ENCODE measurements around the gene SZT2. TPM values are rescaled to one million over a fixed set of nuclear protein-coding genes. Genes with fewer than 3 reads are reported as not detected.
A peak's percentile ranks its signal among the peaks of the same experiment; 100 is the strongest.

Gene SZT2
- total RNA-seq, 2 donors from 2014 or later: 25.9 to 61.6 TPM

DNA sequence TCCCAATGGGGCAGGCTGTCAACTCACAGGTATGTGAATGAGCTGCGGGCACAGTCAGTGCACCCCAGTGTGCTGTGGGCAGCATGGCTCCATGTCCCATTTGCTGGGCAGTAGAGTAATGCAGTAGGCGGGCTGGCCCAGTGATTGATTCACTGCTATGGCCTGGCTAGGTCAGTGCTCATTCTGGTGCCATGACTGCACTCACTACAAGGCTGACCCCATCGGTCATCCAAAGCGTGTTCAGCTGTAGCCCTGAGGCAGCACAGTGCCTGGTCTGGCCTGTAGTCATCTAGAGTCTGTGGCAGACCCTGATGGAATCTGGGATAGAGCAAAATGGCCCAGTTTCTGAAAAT is 56.7 kb downstream of the SZT2 start:
- DNase-seq: peak in 1 of 4 donors; percentile 9
- no peaks in the 10 kb centered on the region for H3K9me3 ChIP-seq
- H3K36me3 ChIP-seq (replicated peaks in 1 of 2; ENCODE audit: insufficient read depth in 1 of 2, low read depth in 2 of 2): peaks cover 9 to 32% of the 10 kb centered on the region in 2 donors
- H3K27ac ChIP-seq: no peak overlapping the region
- TF ChIP-seq POLR2A (IDR thresholded peaks at IDR 0.05): no peak
- TF ChIP-seq, protein P1, sequence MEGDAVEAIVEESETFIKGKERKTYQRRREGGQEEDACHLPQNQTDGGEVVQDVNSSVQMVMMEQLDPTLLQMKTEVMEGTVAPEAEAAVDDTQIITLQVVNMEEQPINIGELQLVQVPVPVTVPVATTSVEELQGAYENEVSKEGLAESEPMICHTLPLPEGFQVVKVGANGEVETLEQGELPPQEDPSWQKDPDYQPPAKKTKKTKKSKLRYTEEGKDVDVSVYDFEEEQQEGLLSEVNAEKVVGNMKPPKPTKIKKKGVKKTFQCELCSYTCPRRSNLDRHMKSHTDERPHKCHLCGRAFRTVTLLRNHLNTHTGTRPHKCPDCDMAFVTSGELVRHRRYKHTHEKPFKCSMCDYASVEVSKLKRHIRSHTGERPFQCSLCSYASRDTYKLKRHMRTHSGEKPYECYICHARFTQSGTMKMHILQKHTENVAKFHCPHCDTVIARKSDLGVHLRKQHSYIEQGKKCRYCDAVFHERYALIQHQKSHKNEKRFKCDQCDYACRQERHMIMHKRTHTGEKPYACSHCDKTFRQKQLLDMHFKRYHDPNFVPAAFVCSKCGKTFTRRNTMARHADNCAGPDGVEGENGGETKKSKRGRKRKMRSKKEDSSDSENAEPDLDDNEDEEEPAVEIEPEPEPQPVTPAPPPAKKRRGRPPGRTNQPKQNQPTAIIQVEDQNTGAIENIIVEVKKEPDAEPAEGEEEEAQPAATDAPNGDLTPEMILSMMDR (IDR thresholded peaks at IDR 0.05): no peak
- H3K4me3 ChIP-seq: no peak overlapping the region
- 96% methylated on average over 4 of the region's 4 CpGs; no CpG with 5 or more reads in 1 of the 2 donors for WGBS, 2 donors
- H3K27me3 ChIP-seq: no peaks in the 10 kb centered on the region
- H3K4me1 ChIP-seq: peaks cover 7% of the 10 kb centered on the region
- intact Hi-C loops (cut with DNase I): no loop called here
- ATAC-seq: no peak

- WGBS, 2 donors: 90 to 94% methylated on average over 18 to 19 of the region's 19 CpGs
- Histone ChIP-seq H3K9me3 (no peaks in the 10 kb centered on the region), H3K27me3 (no peaks in the 10 kb centered on the region), H3K27ac (no peak overlapping the region), H3K4me1 (peaks cover 9% of the 10 kb centered on the region), H3K36me3 (replicated peaks in 1 of 2; ENCODE audit: insufficient read depth in 1 of 2, low read depth in 2 of 2) (peaks cover 9 to 32% of the 10 kb centered on the region in 2 donors), H3K4me3 (no peak overlapping the region)
- no peak for DNase-seq
- no peak for ATAC-seq
- intact Hi-C loops (cut with DNase I): no loop called here
- TF ChIP-seq POLR2A (IDR thresholded peaks at IDR 0.05): no peak
- TF ChIP-seq, protein P1 (IDR thresholded peaks at IDR 0.05): no peak
Observed at GRCh38 chr1:43446881-43447835, 57.5 kb downstream of the SZT2 start.

GRCh38 chr1:43447891-43448708 is 58.4 kb downstream of the SZT2 start:
- peaks cover 18% of the 10 kb centered on the region for H3K4me1 ChIP-seq
- intact Hi-C loops (cut with DNase I): no loop called here
- peak overlapping the region; percentile 5 to 54 (median 12) for H3K27ac ChIP-seq
- H3K9me3 ChIP-seq: no peaks in the 10 kb centered on the region
- peaks cover 9 to 32% of the 10 kb centered on the region in 2 donors for H3K36me3 ChIP-seq (replicated peaks in 1 of 2; ENCODE audit: insufficient read depth in 1 of 2, low read depth in 2 of 2)
- H3K27me3 ChIP-seq: no peaks in the 10 kb centered on the region
- no peak overlapping the region for H3K4me3 ChIP-seq
- DNase-seq: peak in 2 of 4 donors; percentile 45 to 55
- WGBS, 2 donors: 79 to 89% methylated on average over 13 to 25 of the region's 25 CpGs
- TF ChIP-seq, protein P1 (IDR thresholded peaks at IDR 0.05): no peak
- no peak for TF ChIP-seq POLR2A (IDR thresholded peaks at IDR 0.05)
- peak; percentile 6 for ATAC-seq

GRCh38 chr1:43448955-43449707 is 59.4 kb downstream of the SZT2 start:
- intact Hi-C loops (cut with DNase I): no loop called here

More at GRCh38 chr1:43448955-43449707, 59.4 kb downstream of the SZT2 start:
- Histone ChIP-seq H3K27ac (peak overlapping the region in 2 of 4 donors; percentile 20 to 54), H3K4me1 (peaks cover 21% of the 10 kb centered on the region), H3K9me3 (no peaks in the 10 kb centered on the region), H3K4me3 (no peak overlapping the region), H3K27me3 (no peaks in the 10 kb centered on the region), H3K36me3 (replicated peaks in 1 of 2; ENCODE audit: insufficient read depth in 1 of 2, low read depth in 2 of 2) (peaks cover 9 to 30% of the 10 kb centered on the region in 2 donors)
- ATAC-seq (no peak), DNase-seq (no peak)
- WGBS, 2 donors: 78 to 88% methylated on average over 10 to 11 of the region's 11 CpGs
- TF ChIP-seq, protein P1 (IDR thresholded peaks at IDR 0.05): no peak
- TF ChIP-seq POLR2A (IDR thresholded peaks at IDR 0.05): no peak
